ENCODE results near the gene KCNIP3. TPM values are rescaled to one million over a fixed set of nuclear protein-coding genes. Genes with fewer than 3 reads are reported as not detected.

Gene KCNIP3
- total RNA-seq, 4 donors from 2014 or later: 5.2 to 20.4 (median 11.4) TPM

DNA sequence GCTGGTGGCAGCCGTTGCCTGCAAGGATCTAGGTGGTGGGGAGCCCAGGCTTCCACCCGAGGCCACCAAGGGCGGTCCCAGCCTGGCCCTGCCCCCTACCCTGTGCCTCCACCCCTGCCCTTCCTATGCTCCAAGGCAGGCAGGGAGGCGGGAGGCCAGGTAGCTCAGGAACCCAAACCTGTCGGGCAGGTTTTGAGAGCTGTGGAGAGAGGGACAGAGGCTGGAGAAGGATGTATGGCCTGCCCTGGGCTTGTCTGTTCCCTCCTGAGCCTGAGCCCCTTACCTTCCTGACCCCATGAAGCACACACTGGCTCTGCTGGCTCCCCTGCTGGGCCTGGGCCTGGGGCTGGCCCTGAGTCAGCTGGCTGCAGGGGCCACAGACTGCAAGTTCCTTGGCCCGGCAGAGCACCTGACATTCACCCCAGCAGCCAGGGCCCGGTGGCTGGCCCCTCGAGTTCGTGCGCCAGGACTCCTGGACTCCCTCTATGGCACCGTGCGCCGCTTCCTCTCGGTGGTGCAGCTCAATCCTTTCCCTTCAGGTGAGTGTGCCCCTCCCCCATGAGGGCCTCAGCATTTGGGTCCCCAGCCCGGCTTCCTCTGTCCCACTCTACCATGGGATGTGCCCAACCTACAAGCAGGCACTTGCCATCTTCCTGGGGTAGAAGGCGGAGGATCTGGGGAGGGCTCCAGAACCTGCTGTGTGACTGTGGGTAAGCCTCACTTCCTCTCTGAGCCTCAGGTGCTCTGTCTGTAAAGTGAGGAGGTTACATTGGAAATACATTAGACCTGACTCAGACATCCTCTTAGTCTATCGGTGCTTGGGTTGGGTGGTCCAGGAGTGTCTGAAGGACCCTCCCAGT, 22.6 kb upstream of the KCNIP3 start, which contains the start of gene PROM2:
Gene PROM2, plus strand, starts transcription at position 159 of the 860 bp plus-strand sequence. Its CDS starts 137 bp downstream, at position 296.
- H3K4me3 ChIP-seq (ENCODE audit: low read depth, poor library complexity, severe bottlenecking): peak within 1 kb of the TSS; percentile 11
- 48 to 57% methylated on average over 9 to 12 of the region's 17 CpGs for WGBS, 2 donors
- intact Hi-C loops (cut with DNase I; ENCODE audit: low total_unique reads): no loop called here
- DNase-seq (ENCODE audit: low spot score in 2 of 2): peak; percentile 65 to 93
- TF ChIP-seq, protein P1, sequence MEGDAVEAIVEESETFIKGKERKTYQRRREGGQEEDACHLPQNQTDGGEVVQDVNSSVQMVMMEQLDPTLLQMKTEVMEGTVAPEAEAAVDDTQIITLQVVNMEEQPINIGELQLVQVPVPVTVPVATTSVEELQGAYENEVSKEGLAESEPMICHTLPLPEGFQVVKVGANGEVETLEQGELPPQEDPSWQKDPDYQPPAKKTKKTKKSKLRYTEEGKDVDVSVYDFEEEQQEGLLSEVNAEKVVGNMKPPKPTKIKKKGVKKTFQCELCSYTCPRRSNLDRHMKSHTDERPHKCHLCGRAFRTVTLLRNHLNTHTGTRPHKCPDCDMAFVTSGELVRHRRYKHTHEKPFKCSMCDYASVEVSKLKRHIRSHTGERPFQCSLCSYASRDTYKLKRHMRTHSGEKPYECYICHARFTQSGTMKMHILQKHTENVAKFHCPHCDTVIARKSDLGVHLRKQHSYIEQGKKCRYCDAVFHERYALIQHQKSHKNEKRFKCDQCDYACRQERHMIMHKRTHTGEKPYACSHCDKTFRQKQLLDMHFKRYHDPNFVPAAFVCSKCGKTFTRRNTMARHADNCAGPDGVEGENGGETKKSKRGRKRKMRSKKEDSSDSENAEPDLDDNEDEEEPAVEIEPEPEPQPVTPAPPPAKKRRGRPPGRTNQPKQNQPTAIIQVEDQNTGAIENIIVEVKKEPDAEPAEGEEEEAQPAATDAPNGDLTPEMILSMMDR (IDR thresholded peaks at IDR 0.05): no peak
- no peak for TF ChIP-seq POLR2A (IDR thresholded peaks at IDR 0.05)

GRCh38 chr2:95275151-95275515, 22.0 kb upstream of the KCNIP3 start:
- intact Hi-C loops (cut with DNase I; ENCODE audit: low total_unique reads): no loop called here
- DNase-seq (ENCODE audit: low spot score in 2 of 2): peak in 1 of 2 donors; percentile 60
- no peak for TF ChIP-seq POLR2A (IDR thresholded peaks at IDR 0.05)
- TF ChIP-seq, protein P1 (IDR thresholded peaks at IDR 0.05): no peak
- peak overlapping the region; percentile 11 for H3K4me3 ChIP-seq (ENCODE audit: low read depth, poor library complexity, severe bottlenecking)
- WGBS, 2 donors: 59 to 73% methylated on average over 3 to 4 of the region's 4 CpGs

DNA sequence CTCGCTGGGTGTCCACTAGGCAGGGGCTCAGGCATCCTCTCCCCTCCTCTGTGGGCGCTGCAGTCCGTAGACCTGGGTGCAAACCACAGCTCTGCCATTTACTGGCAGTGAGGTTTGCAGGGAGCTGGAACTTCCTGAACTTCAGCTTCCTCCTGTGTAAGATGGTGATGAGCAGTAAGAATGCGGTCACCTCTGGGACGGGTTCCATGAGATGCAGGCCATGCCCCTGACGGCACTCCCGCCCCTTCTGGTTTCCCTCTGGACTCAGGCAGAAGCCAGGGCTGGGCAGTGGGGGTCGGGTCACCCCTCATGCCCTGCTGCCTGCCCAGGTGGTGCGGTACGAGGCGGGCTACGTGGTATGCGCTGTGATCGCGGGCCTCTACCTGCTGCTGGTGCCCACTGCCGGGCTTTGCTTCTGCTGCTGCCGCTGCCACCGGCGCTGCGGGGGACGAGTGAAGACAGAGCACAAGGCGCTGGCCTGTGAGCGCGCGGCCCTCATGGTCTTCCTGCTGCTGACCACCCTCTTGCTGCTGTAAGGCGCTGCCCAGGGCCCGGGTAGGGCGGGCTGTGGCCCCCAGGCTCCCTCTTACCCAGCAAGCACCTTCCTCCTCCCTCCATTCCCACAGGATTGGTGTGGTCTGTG, 21.4 kb upstream of the KCNIP3 start:
- TF ChIP-seq POLR2A (IDR thresholded peaks at IDR 0.05): no peak
- TF ChIP-seq, protein P1 (IDR thresholded peaks at IDR 0.05): no peak
- peak in 1 of 2 donors; percentile 84 for DNase-seq (ENCODE audit: low spot score in 2 of 2)
- no peak overlapping the region for H3K4me3 ChIP-seq (ENCODE audit: low read depth, poor library complexity, severe bottlenecking)
- WGBS, 2 donors: 70 to 77% methylated on average over 27 to 28 of the region's 28 CpGs
- intact Hi-C loops (cut with DNase I; ENCODE audit: low total_unique reads): no loop called here

DNA sequence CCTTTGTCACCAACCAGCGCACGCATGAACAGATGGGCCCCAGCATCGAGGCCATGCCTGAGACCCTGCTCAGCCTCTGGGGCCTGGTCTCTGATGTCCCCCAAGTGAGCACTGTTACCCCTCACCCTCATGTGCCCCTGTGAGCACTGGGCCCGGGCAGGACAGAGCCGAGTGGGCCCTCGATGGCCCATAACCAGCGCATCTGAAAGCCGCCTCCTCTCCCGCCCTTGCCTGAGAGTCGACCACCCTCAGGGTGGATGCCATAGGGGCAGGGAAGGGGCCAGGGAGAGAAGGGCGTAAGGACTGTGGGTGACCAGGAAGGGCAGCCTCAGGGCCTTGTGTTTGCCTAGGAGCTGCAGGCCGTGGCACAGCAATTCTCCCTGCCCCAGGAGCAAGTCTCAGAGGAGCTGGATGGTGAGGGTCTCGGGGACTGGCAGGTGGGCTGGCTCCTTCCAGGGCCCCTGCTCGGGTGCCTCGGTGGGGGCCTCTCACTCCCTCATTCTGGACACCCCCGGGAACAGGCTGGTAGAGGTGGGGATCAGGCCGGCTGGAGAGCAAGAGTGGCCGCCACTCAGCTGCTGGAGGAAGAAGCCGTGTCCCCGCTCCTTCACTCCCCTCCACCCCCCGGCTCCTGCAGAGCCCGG, 20.8 kb upstream of the KCNIP3 start:
- TF ChIP-seq, protein P1 (IDR thresholded peaks at IDR 0.05): no peak
- no peak for TF ChIP-seq POLR2A (IDR thresholded peaks at IDR 0.05)
- intact Hi-C loops (cut with DNase I; ENCODE audit: low total_unique reads): no loop called here
- no peak overlapping the region for H3K4me3 ChIP-seq (ENCODE audit: low read depth, poor library complexity, severe bottlenecking)
- WGBS, 2 donors: 76 to 85% methylated on average over 16 to 19 of the region's 22 CpGs
- peak in 1 of 2 donors; percentile 84 for DNase-seq (ENCODE audit: low spot score in 2 of 2)

GRCh38 chr2:95276888-95277245, 20.3 kb upstream of the KCNIP3 start:
- intact Hi-C loops (cut with DNase I; ENCODE audit: low total_unique reads): no loop called here
- no peak for TF ChIP-seq POLR2A (IDR thresholded peaks at IDR 0.05)
- TF ChIP-seq, protein P1 (IDR thresholded peaks at IDR 0.05): no peak
- 81 to 91% methylated on average over 7 to 9 of the region's 9 CpGs for WGBS, 2 donors
- H3K4me3 ChIP-seq (ENCODE audit: low read depth, poor library complexity, severe bottlenecking): no peak overlapping the region
- peak in 1 of 2 donors; percentile 85 for DNase-seq (ENCODE audit: low spot score in 2 of 2)

Measured in lower leg skin (tissue), 4 donors.